SU-DHL-6 (cell line): ENCODE data around the gene RNU1-4.

Experiments used
- CTCF ChIP-seq: fragments of 200-600 bp; sonication (generic); IDR thresholded peaks from one replicate; pipeline ENCODE4 v1.5.1; 2017; ENCODE audit warnings: antibody characterized with exemption, mild to moderate bottlenecking, low read length, moderate library complexity; ENCODE audit not compliant: insufficient read depth, poor library complexity, severe bottlenecking
- EZH2phosphoT487 ChIP-seq: fragments of 200-600 bp; sonication (generic), shearing (Covaris generic); conservative IDR thresholded peaks from 2 replicates; pipeline ENCODE4 v1.6.1; 2018; ENCODE audit warnings: mild to moderate bottlenecking, antibody characterized with exemption, low read length, moderate library complexity, mixed read lengths

GRCh38 chr1:16721871-16722641, 18.3 kb upstream of the RNU1-4 start:
- no peak for TF ChIP-seq CTCF
- TF ChIP-seq EZH2phosphoT487 = no peak
